Measurements from ENCODE around the gene AKT1S1. TPM values are rescaled to one million over a fixed set of nuclear protein-coding genes. Genes with fewer than 3 reads are reported as not detected.

AKT1S1 gene
- total RNA-seq, 1 donor from 2014 or later = 2.3 TPM

GRCh38 chr19:49850487-49851342 lies 26.4 kb downstream of the AKT1S1 start, which contains the start of gene PTOV1:
Gene PTOV1 (plus strand): TSS chr19:49851159.
- H3K79me2 ChIP-seq (ENCODE audit: low read depth) = peaks cover 65% of the 10 kb centered on the region
- Mint-ChIP-seq H3K36me3 (peaks cover 33% of the 10 kb centered on the region), H3K27me3 (ENCODE audit: insufficient read depth, low read depth) (peaks cover 16% of the 10 kb centered on the region), H3K4me3 (peak within 1 kb of the TSS; percentile 94), H3K27ac (peak within 1 kb of the TSS; percentile 94), H3K9me3 (peaks cover 15% of the 10 kb centered on the region), H3K4me1 (peaks cover 22% of the 10 kb centered on the region)
- peak within 1 kb of the TSS; percentile 98 for H3K27ac ChIP-seq
- peak within 1 kb of the TSS; percentile 88 for H3K4me3 ChIP-seq
- TF ChIP-seq EZH2phosphoT487 (IDR thresholded peaks at IDR 0.05) (no peak), EZH2 (IDR thresholded peaks at IDR 0.05) (no peak)
- TF ChIP-seq, protein P1, sequence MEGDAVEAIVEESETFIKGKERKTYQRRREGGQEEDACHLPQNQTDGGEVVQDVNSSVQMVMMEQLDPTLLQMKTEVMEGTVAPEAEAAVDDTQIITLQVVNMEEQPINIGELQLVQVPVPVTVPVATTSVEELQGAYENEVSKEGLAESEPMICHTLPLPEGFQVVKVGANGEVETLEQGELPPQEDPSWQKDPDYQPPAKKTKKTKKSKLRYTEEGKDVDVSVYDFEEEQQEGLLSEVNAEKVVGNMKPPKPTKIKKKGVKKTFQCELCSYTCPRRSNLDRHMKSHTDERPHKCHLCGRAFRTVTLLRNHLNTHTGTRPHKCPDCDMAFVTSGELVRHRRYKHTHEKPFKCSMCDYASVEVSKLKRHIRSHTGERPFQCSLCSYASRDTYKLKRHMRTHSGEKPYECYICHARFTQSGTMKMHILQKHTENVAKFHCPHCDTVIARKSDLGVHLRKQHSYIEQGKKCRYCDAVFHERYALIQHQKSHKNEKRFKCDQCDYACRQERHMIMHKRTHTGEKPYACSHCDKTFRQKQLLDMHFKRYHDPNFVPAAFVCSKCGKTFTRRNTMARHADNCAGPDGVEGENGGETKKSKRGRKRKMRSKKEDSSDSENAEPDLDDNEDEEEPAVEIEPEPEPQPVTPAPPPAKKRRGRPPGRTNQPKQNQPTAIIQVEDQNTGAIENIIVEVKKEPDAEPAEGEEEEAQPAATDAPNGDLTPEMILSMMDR (IDR thresholded peaks at IDR 0.05) = no peak
- H3K9ac ChIP-seq = peak within 1 kb of the TSS; percentile 74
- H2AFZ ChIP-seq (replicated peaks) = peak within 1 kb of the TSS; percentile 53
- H3K36me3 ChIP-seq = no peaks in the 10 kb centered on the region
- H3K4me2 ChIP-seq = peak within 1 kb of the TSS; percentile 98
- H3K9me3 ChIP-seq (ENCODE audit: low read depth) = no peaks in the 10 kb centered on the region
- peaks cover 56% of the 10 kb centered on the region for H3F3A ChIP-seq (ENCODE audit: low read depth)
- peaks cover 12% of the 10 kb centered on the region for H3K4me1 ChIP-seq
- DNase-seq (ENCODE audit: low spot score) = peak; percentile 96
- H3K27me3 ChIP-seq = no peaks in the 10 kb centered on the region
- peaks cover 44% of the 10 kb centered on the region for H4K20me1 ChIP-seq (ENCODE audit: low read depth)

DNA sequence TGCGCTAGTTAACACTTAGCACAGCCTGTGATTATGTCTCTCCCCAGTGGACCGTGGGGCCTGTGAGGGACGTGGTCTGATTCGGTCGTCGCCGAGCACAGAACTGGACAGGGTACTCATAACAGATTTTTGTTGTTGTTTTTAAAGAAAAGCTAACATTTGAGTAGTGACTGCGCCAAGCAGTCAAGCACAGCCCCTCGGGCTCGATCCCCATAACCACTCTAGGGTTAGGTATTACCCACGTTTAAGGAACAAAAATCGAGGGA lies 27.0 kb downstream of the AKT1S1 start:
- peaks cover 22% of the 10 kb centered on the region for H3K4me1 Mint-ChIP-seq
- peak overlapping the region; percentile 88 for H3K4me3 ChIP-seq

GRCh38 chr19:49849433-49850220 lies 27.5 kb downstream of the AKT1S1 start:
- Histone ChIP-seq H3K9me3 (ENCODE audit: low read depth) (no peaks in the 10 kb centered on the region), H3K27me3 (no peaks in the 10 kb centered on the region), H3K4me1 (peaks cover 12% of the 10 kb centered on the region), H3K4me2 (peak overlapping the region; percentile 98), H4K20me1 (ENCODE audit: low read depth) (peaks cover 33% of the 10 kb centered on the region), H3K36me3 (no peaks in the 10 kb centered on the region), H3K4me3 (peak overlapping the region; percentile 88), H3K9ac (no peak overlapping the region), H3K27ac (no peak overlapping the region), H3K79me2 (ENCODE audit: low read depth) (peaks cover 54% of the 10 kb centered on the region), H3F3A (ENCODE audit: low read depth) (peaks cover 52% of the 10 kb centered on the region), H2AFZ (replicated peaks) (no peak overlapping the region)
- Mint-ChIP-seq H3K27me3 (ENCODE audit: insufficient read depth, low read depth) (peaks cover 14% of the 10 kb centered on the region), H3K4me1 (peaks cover 22% of the 10 kb centered on the region), H3K4me3 (peak overlapping the region; percentile 90), H3K36me3 (peaks cover 28% of the 10 kb centered on the region), H3K27ac (peak overlapping the region; percentile 58), H3K9me3 (peaks cover 15% of the 10 kb centered on the region)
- no peak for DNase-seq (ENCODE audit: low spot score)
- TF ChIP-seq, protein P1 (IDR thresholded peaks at IDR 0.05) = no peak
- no peak for TF ChIP-seq EZH2 (IDR thresholded peaks at IDR 0.05)
- TF ChIP-seq EZH2phosphoT487 (IDR thresholded peaks at IDR 0.05) = no peak

More for the DNA sequence above, 27.0 kb downstream of the AKT1S1 start:
- no peak overlapping the region for H2AFZ ChIP-seq (replicated peaks)
- no peak overlapping the region for H3K27ac ChIP-seq
- H3F3A ChIP-seq (ENCODE audit: low read depth) = peaks cover 56% of the 10 kb centered on the region
- peak overlapping the region; percentile 98 for H3K4me2 ChIP-seq
- no peaks in the 10 kb centered on the region for H3K9me3 ChIP-seq (ENCODE audit: low read depth)
- Mint-ChIP-seq H3K36me3 (peaks cover 28% of the 10 kb centered on the region), H3K4me3 (peak overlapping the region; percentile 90), H3K27ac (peak overlapping the region; percentile 58), H3K27me3 (ENCODE audit: insufficient read depth, low read depth) (peaks cover 14% of the 10 kb centered on the region), H3K9me3 (peaks cover 15% of the 10 kb centered on the region)
- peaks cover 12% of the 10 kb centered on the region for H3K4me1 ChIP-seq
- no peak for DNase-seq (ENCODE audit: low spot score)
- H4K20me1 ChIP-seq (ENCODE audit: low read depth) = peaks cover 38% of the 10 kb centered on the region
- no peaks in the 10 kb centered on the region for H3K36me3 ChIP-seq
- TF ChIP-seq EZH2phosphoT487 (IDR thresholded peaks at IDR 0.05) = no peak
- TF ChIP-seq EZH2 (IDR thresholded peaks at IDR 0.05) = no peak
- TF ChIP-seq, protein P1 (IDR thresholded peaks at IDR 0.05) = no peak
- H3K27me3 ChIP-seq = no peaks in the 10 kb centered on the region
- peaks cover 60% of the 10 kb centered on the region for H3K79me2 ChIP-seq (ENCODE audit: low read depth)
- H3K9ac ChIP-seq = no peak overlapping the region

Data from neural progenitor cell (in vitro differentiated cells).